ENCODE results near the gene HECW1. TPM values are rescaled to one million over a fixed set of nuclear protein-coding genes. Genes with fewer than 3 reads are reported as not detected.

Gene HECW1
- total RNA-seq, 1 donor, result 2.9 TPM

DNA sequence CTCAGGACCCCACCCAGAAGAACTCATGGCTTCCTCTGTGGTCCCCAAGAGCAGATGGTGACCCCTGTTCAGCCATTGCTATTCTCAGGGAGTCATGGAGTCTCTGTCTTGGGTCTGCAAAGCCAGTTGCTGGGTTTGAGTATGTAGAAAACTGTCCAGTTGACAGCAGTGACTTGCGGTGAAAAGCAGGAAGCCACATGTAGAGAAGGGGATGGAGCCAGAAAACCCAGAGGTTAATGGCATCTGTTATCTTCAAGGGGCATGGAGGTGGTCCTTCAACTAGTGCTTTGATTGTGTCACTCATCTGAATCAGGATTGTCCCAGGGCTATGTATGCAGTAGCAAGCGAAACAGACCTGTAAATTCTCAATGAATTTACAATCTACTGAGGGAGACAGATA lies 384.1 kb downstream of the HECW1 start:
- Histone ChIP-seq H3K4me3 (ENCODE audit: insufficient read depth, low read length) (no peak overlapping the region), H3K4me1 (ENCODE audit: insufficient read depth, low read length) (peaks cover 14% of the 10 kb centered on the region), H3K27ac (ENCODE audit: low read depth, low read length) (no peak overlapping the region), H3K9me3 (ENCODE audit: low read depth, low read length) (no peaks in the 10 kb centered on the region), H4K20me1 (ENCODE audit: insufficient read depth, low read length) (no peaks in the 10 kb centered on the region), H3K27me3 (ENCODE audit: insufficient read depth, low read length) (peaks cover 84% of the 10 kb centered on the region), H3K79me2 (ENCODE audit: insufficient read depth, low read length) (no peaks in the 10 kb centered on the region), H2AFZ (ENCODE audit: low read length) (no peak overlapping the region), H3K36me3 (ENCODE audit: insufficient read depth, low read length) (no peaks in the 10 kb centered on the region), H3K4me2 (ENCODE audit: insufficient read depth, low read length) (no peak overlapping the region)
- TF ChIP-seq CTCF (IDR thresholded peaks at IDR 0.05; ENCODE audit: extremely low read depth, low read depth, low read length), result no peak
- DNase-seq (ENCODE audit: insufficient read length, low spot score, missing footprints), result no peak

- Histone ChIP-seq H3K36me3 (ENCODE audit: insufficient read depth, low read length) (no peaks in the 10 kb centered on the region), H3K27me3 (ENCODE audit: insufficient read depth, low read length) (peaks cover 42% of the 10 kb centered on the region), H4K20me1 (ENCODE audit: insufficient read depth, low read length) (no peaks in the 10 kb centered on the region), H3K79me2 (ENCODE audit: insufficient read depth, low read length) (no peaks in the 10 kb centered on the region), H3K27ac (ENCODE audit: low read depth, low read length) (no peak overlapping the region), H3K4me3 (ENCODE audit: insufficient read depth, low read length) (no peak overlapping the region), H3K4me1 (ENCODE audit: insufficient read depth, low read length) (peaks cover 10% of the 10 kb centered on the region), H2AFZ (ENCODE audit: low read length) (no peak overlapping the region), H3K4me2 (ENCODE audit: insufficient read depth, low read length) (no peak overlapping the region), H3K9me3 (ENCODE audit: low read depth, low read length) (no peaks in the 10 kb centered on the region)
- DNase-seq (ENCODE audit: insufficient read length, low spot score, missing footprints), result no peak
- no peak for TF ChIP-seq CTCF (IDR thresholded peaks at IDR 0.05; ENCODE audit: extremely low read depth, low read depth, low read length)
Observed at GRCh38 chr7:43501870-43502269, 389.4 kb downstream of the HECW1 start.

- H3K27ac ChIP-seq (ENCODE audit: low read depth, low read length), result no peak overlapping the region
- no peak for TF ChIP-seq CTCF (IDR thresholded peaks at IDR 0.05; ENCODE audit: extremely low read depth, low read depth, low read length)
- H3K27me3 ChIP-seq (ENCODE audit: insufficient read depth, low read length), result peaks cover 31% of the 10 kb centered on the region
- H3K4me2 ChIP-seq (ENCODE audit: insufficient read depth, low read length), result no peak overlapping the region
- no peak overlapping the region for H2AFZ ChIP-seq (ENCODE audit: low read length)
- H3K79me2 ChIP-seq (ENCODE audit: insufficient read depth, low read length), result no peaks in the 10 kb centered on the region
- DNase-seq (ENCODE audit: insufficient read length, low spot score, missing footprints), result peak; percentile 18
- peaks cover 10% of the 10 kb centered on the region for H3K4me1 ChIP-seq (ENCODE audit: insufficient read depth, low read length)
- no peaks in the 10 kb centered on the region for H3K36me3 ChIP-seq (ENCODE audit: insufficient read depth, low read length)
- no peak overlapping the region for H3K4me3 ChIP-seq (ENCODE audit: insufficient read depth, low read length)
- no peaks in the 10 kb centered on the region for H4K20me1 ChIP-seq (ENCODE audit: insufficient read depth, low read length)
- no peaks in the 10 kb centered on the region for H3K9me3 ChIP-seq (ENCODE audit: low read depth, low read length)
Observed at GRCh38 chr7:43502941-43503340, 390.5 kb downstream of the HECW1 start.

DNA sequence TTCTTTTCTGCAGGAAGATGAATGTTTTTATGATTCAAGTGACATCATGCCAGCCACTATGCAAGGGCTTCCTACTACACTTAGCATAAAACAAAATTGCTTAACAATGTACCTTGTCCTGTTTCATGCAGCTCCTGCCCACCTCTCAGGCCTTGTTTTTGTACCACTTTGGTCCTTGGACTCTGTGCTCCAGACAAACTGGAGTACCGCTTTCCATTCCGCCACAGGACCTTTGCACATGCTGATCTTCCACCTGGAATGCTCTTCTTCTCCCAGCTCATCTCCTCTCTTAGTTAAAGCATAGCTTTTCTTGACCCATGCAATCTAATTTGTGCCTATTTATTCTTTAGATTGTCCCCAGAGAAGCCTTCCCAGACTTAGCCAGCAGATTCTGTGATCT lies 393.0 kb downstream of the HECW1 start:
- H3K27ac ChIP-seq (ENCODE audit: low read depth, low read length), result no peak overlapping the region
- no peak for TF ChIP-seq CTCF (IDR thresholded peaks at IDR 0.05; ENCODE audit: extremely low read depth, low read depth, low read length)

More for the DNA sequence above, 393.0 kb downstream of the HECW1 start:
- H3K27me3 ChIP-seq (ENCODE audit: insufficient read depth, low read length), result peaks cover 13% of the 10 kb centered on the region
- no peaks in the 10 kb centered on the region for H3K9me3 ChIP-seq (ENCODE audit: low read depth, low read length)
- no peaks in the 10 kb centered on the region for H4K20me1 ChIP-seq (ENCODE audit: insufficient read depth, low read length)
- no peaks in the 10 kb centered on the region for H3K36me3 ChIP-seq (ENCODE audit: insufficient read depth, low read length)
- no peaks in the 10 kb centered on the region for H3K79me2 ChIP-seq (ENCODE audit: insufficient read depth, low read length)
- no peak overlapping the region for H3K4me3 ChIP-seq (ENCODE audit: insufficient read depth, low read length)
- no peak overlapping the region for H2AFZ ChIP-seq (ENCODE audit: low read length)
- H3K4me1 ChIP-seq (ENCODE audit: insufficient read depth, low read length), result peaks cover 10% of the 10 kb centered on the region
- no peak overlapping the region for H3K4me2 ChIP-seq (ENCODE audit: insufficient read depth, low read length)
- no peak for DNase-seq (ENCODE audit: insufficient read length, low spot score, missing footprints)
